Mesenteric fat pad (tissue), 1 donor: ENCODE results near the gene MXRA8. TPM values are rescaled to one million over a fixed set of nuclear protein-coding genes. Genes with fewer than 3 reads are reported as not detected.
"Not testable (repeated sequence)": the region's sequence is repeated elsewhere in the genome, so short reads cannot be mapped to it uniquely, and the experiment has no call there.

Experiments used
- DNase-seq: peaks from one replicate; pipeline ENCODE4 v3.0.0-alpha.2; 2020; ENCODE audit warnings: low spot score
- total RNA-seq: library from RNA; stranded (reverse); fragmentation: NEBNext Ultra II Directional; extraction: Animal tissue kit (Norgen Biotek cat#: 25700); gene quantifications from one replicate; pipeline ENCODE4 v1.2.1, GENCODE V29; 2021
- donor health status: DM: yes; HTN: yes; CAD: no.

The MXRA8 gene
- total RNA-seq, 1 donor from 2014 or later = 109 TPM

DNA sequence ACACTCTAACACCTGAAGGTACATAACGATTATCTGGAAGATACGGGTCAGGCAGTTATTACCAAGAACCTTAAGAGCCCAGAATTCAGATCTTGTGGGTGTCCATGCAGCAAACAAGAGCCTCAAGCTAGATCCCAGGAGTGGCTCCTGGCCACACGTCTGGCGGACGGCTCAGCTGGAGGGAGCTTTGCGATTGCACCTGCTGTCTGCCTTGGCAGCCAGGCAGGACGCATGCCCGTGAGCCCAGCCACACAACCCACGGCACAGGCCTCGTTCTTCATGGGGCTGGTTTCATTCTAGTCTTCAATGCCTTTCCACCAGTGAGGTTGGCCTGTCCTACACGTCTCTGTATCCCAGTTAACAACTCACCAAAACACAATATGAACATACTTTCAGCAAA, 35.1 kb upstream of the MXRA8 start:
- no peak for DNase-seq

DNA sequence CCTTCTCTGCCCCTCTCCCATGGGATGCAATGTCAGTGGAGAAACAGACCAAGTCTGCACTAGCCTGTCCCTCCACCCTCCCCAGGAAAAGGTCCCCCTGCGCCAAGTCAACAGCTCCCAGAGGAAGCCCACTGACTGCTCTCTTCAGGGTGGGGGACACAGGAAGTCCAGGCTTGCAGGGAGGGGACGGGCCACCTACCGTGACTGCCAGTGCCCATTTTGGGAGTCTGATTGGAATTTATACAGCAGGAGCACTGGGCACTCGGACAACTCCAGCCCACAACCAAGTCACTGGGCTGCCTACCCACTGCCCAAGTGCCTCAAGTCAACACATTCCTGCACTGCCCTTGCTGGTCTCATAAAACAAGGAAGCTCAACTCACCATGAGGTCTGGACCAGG, 34.7 kb upstream of the MXRA8 start:
- no peak for DNase-seq

- DNase-seq = no peak
Measured at GRCh38 chr1:1391225-1391624, 32.9 kb upstream of the MXRA8 start.

DNA sequence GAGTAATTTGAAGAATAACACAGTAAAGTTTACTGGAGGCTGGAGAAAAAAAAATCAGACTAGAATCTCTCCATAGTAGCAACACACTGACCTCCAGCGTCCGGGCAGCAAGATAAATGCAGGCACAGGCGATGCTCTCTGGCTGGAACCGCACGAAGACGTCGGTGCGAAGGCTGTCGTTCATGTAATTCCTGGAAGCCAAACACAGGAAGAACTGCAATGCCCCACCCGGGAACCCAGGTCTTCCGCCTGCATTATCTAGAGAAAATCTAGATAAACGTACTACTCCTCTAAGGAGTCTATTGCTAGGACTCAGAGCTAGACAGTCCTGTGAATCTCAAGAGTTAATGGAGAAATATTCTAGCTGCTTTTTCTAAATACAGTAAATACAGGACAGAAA, 32.3 kb upstream of the MXRA8 start:
- DNase-seq = no peak

DNA sequence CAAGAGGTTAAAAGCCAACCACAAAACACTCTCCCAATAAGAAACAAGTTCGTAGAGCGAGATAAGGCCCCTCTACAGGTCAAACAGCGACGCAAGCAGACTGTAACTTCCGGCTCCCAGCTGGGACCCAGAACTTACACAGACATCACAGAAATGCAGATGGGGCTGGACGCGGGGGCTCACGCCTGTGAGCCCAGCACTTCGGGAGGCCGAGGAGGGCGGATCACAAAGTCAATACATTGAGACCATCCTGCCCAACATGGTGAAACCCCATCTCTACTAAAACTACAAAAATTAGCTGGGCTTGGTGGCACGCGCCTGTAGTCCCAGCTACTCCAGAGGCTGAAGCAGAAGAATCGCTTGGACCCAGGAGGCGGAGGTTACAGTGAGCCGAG, 29.7 kb upstream of the MXRA8 start:
- no peak for DNase-seq

- no peak for DNase-seq
Measured at GRCh38 chr1:1387098-1388077, 29.0 kb upstream of the MXRA8 start.

DNA sequence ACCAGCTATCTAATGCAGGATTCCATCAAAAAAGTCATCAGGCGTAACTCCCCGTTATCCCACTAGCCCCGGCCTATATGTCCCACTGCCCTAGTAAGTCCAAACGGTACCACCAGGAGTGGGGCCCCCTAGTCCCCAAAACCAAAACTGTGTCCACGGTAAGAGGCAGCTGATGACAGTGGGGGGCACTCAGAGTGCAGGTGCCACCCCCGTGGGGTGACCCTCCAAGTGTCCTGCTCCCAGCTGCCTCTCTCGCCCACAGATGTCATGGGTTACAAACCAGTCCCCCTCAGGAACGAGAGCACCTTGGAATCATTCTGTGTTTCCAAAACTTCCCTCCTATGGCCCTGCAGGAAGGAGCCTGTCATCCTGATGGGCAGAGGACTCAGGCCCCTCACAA, 27.6 kb upstream of the MXRA8 start:
- DNase-seq = no peak

- DNase-seq = not testable (repeated sequence)
Measured at GRCh38 chr1:1385339-1385738, 27.0 kb upstream of the MXRA8 start.

- no peak for DNase-seq
Measured at GRCh38 chr1:1381294-1381693, 22.9 kb upstream of the MXRA8 start.

- no peak for DNase-seq
Measured at GRCh38 chr1:1380860-1381259, 22.5 kb upstream of the MXRA8 start.

DNA sequence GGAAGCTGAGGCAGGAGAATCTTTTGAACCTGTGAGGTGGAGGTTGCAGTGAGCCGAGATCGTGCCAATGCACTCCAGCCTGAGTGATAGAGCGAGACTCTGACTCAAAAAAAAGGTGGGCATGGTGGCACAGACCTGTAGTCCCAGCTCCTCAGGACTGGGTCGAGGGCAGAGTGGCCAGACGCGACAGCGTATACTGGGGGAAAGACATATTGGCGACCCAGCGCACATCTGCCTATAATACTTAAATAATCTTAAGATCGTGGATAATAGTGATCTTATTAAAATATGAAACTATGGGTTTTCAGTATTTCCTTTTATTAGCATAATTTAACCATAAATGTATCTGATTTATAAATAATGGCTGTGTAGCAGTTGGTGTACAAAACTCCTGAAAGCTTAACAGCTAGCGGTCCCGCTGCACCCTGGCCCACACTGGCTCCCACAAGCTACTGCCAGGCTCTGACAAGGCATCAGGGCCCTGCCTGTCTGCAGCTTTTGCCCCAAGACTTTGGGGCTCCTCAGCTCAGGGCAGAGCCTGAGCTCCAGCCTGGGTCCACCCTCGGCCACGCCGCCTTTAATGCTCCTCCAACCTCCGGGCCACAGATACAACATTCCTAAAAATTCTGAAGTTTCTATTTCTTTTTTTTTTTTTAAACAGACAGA, 19.3 kb upstream of the MXRA8 start:
- DNase-seq = no peak

DNA sequence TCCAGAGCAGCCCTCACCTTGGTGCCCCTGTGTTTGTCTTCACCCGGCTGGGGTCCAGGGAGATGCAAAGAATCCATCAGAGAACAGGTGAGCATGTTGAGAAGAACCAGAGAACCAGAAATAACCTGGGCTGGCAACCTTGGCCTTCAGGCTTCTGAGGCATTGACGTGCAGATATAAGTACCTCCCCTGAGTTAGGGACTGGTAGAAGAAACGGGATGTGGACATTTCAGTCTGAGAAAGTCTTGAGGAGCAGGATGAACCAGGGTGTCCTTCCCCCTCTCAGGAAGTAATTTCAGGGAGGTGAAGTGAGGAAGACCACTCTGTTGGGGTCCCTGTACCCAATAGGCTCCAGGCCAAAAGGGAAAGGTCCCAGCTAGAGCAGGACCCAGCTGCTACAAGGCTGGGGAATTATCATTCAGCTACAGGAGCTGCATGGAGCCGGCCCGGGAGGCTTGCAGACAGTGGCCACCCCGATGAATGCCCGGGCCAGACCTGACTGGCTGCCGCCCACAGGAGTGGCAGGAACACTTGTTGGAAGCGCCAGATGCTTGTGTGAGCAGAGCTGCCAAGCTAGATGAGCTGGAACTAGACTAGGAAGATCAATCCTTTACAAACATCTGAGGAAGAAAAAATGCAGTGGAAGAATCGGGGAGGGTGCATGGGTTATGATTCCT, 18.3 kb upstream of the MXRA8 start:
- no peak for DNase-seq

DNA sequence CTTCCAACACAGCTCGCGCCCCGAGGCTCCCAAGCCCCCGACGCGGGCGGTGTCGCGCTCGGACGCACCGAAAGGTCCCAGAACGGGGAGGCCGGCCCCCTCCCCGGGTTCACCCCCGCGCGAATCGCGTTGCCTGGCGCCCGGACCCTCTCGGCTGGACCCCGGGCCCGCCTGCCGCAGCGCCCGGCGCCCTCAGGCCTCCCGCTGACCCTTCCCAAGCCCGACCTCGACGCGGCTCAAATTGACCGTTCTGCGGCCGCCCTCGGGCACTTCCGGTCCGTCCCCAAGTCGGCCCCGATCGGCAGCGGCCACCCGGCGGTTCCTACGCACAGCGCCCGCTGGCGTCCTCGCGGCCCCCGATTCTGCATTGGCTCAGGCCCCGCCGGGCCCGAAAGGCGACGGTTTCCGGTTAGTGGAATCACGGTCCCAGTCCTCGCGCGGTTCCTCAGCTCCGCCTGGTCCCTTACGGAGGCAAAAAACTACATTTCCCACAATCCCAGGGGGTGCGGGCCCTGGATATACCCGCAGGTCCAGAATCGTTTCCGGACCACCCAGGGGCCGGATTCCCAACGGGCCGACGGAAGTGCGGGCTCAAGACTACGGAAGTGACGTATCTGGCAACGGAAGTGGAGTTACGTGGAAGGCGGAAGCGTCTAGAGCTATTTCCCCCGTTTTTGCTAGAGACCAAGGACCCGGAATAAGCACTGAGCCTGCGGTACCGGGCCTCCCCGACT, 16.7 kb upstream of the MXRA8 start, which contains the start of gene AURKAIP1:
AURKAIP1 (minus strand) TSS at position 279 of the 734 bp plus-strand sequence. CDS start 451 bp downstream, outside the sequence.
- DNase-seq = peak; percentile 98

DNA sequence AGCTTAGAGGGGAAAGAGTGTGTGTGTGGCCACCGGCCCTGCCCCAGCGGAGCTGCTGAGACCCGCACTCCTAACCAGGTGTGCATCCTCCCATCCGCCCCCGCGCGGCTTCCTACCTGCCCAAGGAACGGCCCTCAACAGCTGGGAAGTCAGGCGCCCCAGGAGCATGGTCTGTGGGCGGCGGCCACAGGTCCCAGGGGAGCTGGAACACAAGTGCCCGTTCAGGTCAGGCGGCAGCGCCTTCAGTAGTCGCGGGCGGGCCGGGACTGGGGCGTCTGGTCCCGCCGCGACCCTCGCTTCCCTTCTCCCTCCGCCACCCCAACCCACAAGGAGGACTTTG, 16.2 kb upstream of the MXRA8 start:
- DNase-seq = no peak

DNA sequence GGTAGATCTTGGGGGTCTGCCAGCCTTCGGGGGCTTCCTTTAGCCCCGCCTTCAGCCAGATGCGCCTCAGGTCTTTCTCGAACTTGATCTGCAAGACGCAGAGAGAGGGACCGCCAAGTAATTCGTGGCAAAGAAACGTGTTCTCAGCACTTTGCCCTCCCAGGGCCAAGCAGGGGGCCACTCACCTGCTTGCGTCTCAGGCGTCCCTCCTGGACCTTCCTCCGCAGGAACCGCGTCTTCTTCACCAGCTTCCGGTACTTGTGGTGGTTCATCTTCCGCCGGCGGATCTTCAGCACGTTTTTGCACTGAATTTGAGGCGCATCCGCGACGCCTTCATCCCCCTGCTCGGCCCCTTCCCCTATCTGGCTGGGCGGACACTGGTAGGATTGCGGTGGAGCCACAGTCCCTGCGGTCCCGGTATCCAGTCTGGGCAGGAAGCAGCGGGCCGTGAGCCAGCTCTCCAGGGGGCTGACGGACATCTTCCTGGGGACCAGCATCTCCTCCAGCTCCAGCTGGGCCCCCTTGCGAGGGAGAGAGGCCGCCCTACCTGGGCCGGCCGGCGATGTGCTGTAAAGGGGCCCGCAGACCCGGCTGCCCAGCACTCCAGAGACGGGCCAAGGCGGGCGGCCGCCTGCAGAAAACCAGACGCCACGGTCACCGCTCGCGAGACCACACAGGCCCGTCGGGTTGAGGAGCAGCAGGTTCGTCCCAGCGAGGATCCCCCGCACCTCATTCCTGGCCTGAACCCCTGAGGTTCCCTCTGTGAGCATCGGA, 15.6 kb upstream of the MXRA8 start:
- no peak for DNase-seq

DNA sequence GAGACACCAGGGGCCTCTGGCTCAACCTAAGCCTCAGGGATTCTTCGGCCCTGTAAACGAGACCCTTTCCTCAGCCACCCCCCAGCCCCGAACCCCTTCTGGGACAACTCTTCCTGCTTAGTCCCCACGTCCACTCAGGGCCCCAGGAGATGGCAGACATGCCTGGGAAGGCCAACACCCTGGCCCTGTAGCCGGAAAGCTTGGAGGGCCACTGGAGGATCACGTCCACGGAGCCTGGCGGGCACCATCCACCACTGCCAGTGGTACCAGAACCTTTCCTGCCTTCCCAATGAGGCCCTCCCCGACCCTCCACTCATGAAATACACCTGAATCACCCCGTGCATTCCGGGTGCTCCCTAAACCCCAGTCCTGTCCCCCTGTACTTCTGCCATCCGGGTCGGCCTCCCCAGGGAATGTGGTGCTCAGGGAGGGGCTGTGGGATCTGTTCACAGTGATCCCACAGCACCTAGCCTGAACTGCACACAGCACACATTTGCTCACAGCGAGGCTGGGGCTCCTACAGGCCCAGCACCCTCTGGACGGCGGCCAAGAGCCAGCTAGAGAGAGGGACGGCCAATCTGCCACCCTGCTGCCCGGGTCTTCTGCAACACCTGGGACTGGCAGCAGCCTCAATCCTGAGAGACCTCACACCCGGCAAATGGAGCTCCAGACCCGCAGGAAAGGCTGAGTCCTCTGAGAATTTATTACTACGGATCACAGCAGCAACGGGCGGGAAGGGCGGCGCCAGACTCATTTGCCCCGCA, 14.9 kb upstream of the MXRA8 start:
- DNase-seq = no peak

GRCh38 chr1:1371746-1372711, 13.7 kb upstream of the MXRA8 start:
- DNase-seq = no peak

GRCh38 chr1:1371364-1371745, 13.0 kb upstream of the MXRA8 start:
- no peak for DNase-seq
